NCI-H128 (cell line): Measurements from ENCODE around the gene CKMT2.
A peak's percentile ranks its signal among the peaks of the same experiment; 100 is the strongest.

Experiments
- DNase-seq: peaks from one replicate; lab custom pipeline; 2025; ENCODE audit not compliant: unreplicated experiment; lab: John Stamatoyannopoulos, UW

CKMT2 gene

GRCh38 chr5:81233080-81233634 lies at the start of gene CKMT2:
TSS of gene CKMT2 (plus strand) at chr5:81233322. CDS start at chr5:81251133, 17,811 bp downstream.
- DNase-seq: no peak

GRCh38 chr5:81183811-81184748 lies 49.0 kb upstream of the CKMT2 start:
- peak; percentile 19 for DNase-seq

GRCh38 chr5:81184749-81185110 lies 48.4 kb upstream of the CKMT2 start:
- no peak for DNase-seq

GRCh38 chr5:81187885-81188284 lies 45.2 kb upstream of the CKMT2 start:
- DNase-seq: no peak

- DNase-seq: no peak
Measured at GRCh38 chr5:81188962-81189361, 44.2 kb upstream of the CKMT2 start.

- DNase-seq: no peak
Measured at GRCh38 chr5:81189875-81190498, 43.1 kb upstream of the CKMT2 start.

- DNase-seq: no peak
Measured at GRCh38 chr5:81191726-81192372, 41.3 kb upstream of the CKMT2 start.

GRCh38 chr5:81192373-81192750 lies 40.8 kb upstream of the CKMT2 start:
- no peak for DNase-seq

GRCh38 chr5:81194633-81195334 lies 38.3 kb upstream of the CKMT2 start:
- DNase-seq: peak; percentile 34

- no peak for DNase-seq
Measured at GRCh38 chr5:81195335-81195929, 37.7 kb upstream of the CKMT2 start.

- DNase-seq: no peak
Measured at GRCh38 chr5:81202655-81203054, 30.5 kb upstream of the CKMT2 start.

- DNase-seq: no peak
Measured at GRCh38 chr5:81203729-81204128, 29.4 kb upstream of the CKMT2 start.

GRCh38 chr5:81204205-81204604 lies 28.9 kb upstream of the CKMT2 start:
- DNase-seq: no peak

GRCh38 chr5:81205058-81205457 lies 28.1 kb upstream of the CKMT2 start:
- DNase-seq: no peak

GRCh38 chr5:81207009-81207408 lies 26.1 kb upstream of the CKMT2 start:
- no peak for DNase-seq

- no peak for DNase-seq
Measured at GRCh38 chr5:81208904-81209303, 24.2 kb upstream of the CKMT2 start.

- DNase-seq: no peak
Measured at GRCh38 chr5:81209386-81209785, 23.7 kb upstream of the CKMT2 start.

GRCh38 chr5:81209869-81210493 lies 23.1 kb upstream of the CKMT2 start:
- DNase-seq: no peak

GRCh38 chr5:81212211-81212751 lies 20.8 kb upstream of the CKMT2 start:
- DNase-seq: no peak

GRCh38 chr5:81213070-81213469 lies 20.1 kb upstream of the CKMT2 start:
- no peak for DNase-seq
